DOHH2 (cell line): ENCODE data around the gene GSK3B.
"Not testable (repeated sequence)": the region's sequence is repeated elsewhere in the genome, so short reads cannot be mapped to it uniquely, and the experiment has no call there.

Experiments used
- H3F3A ChIP-seq: fragments of 200-600 bp; sonication (generic), shearing (Covaris generic); 2 replicates; pipeline ENCODE4 v1.6.0; 2016; ENCODE audit warnings: antibody characterized with exemption, mild to moderate bottlenecking; ENCODE audit not compliant: control insufficient read depth, insufficient read depth
- H3K27ac ChIP-seq: fragments of 200-600 bp; sonication (generic); 2 replicates; pipeline ENCODE4 v1.5.1; 2014; ENCODE audit warnings: low read depth, mild to moderate bottlenecking, low read length, moderate library complexity
- H3K27me3 ChIP-seq: fragments of 200-600 bp; sonication (generic); 2 replicates; pipeline ENCODE4 v1.6.1; 2014; ENCODE audit warnings: mild to moderate bottlenecking, low read length, mixed read lengths; ENCODE audit not compliant: control insufficient read depth
- H3K36me3 ChIP-seq: fragments of 200-600 bp; sonication (generic); 2 replicates; pipeline ENCODE4 v1.6.1; 2014; ENCODE audit warnings: mild to moderate bottlenecking, low read length, moderate library complexity, mixed read lengths; ENCODE audit not compliant: control insufficient read depth
- H3K4me1 ChIP-seq: fragments of 200-600 bp; sonication (generic); 2 replicates; pipeline ENCODE4 v1.6.1; 2014; ENCODE audit warnings: mild to moderate bottlenecking, low read length, mixed read lengths; ENCODE audit not compliant: control insufficient read depth
- H3K4me2 ChIP-seq: fragments of 200-600 bp; sonication (generic); 2 replicates; pipeline ENCODE4 v1.6.0; 2014; ENCODE audit warnings: mild to moderate bottlenecking, low read length, moderate library complexity
- H3K4me3 ChIP-seq: fragments of 200-600 bp; sonication (generic); 2 replicates; pipeline ENCODE4 v1.5.1; 2014; ENCODE audit warnings: mild to moderate bottlenecking, low read length, mixed read lengths
- H3K79me2 ChIP-seq: fragments of 200-600 bp; sonication (generic); 2 replicates; pipeline ENCODE4 v1.6.1; 2014; ENCODE audit warnings: mild to moderate bottlenecking, low read length, mixed read lengths; ENCODE audit not compliant: control insufficient read depth
- H3K9me2 ChIP-seq: fragments of 200-600 bp; sonication (generic); replicated peaks from 2 replicates; pipeline ENCODE4 v1.6.1; 2014; ENCODE audit warnings: mild to moderate bottlenecking, low read length, mixed read lengths; ENCODE audit not compliant: control insufficient read depth
- H3K9me3 ChIP-seq: fragments of 200-600 bp; sonication (generic); 2 replicates; pipeline ENCODE4 v1.6.1; 2014; ENCODE audit warnings: antibody characterized with exemption, low read length, mixed read lengths; ENCODE audit not compliant: control insufficient read depth, insufficient read depth
- H4K20me1 ChIP-seq: fragments of 200-600 bp; sonication (generic); 2 replicates; pipeline ENCODE4 v1.6.0; 2014; ENCODE audit warnings: low read depth, mild to moderate bottlenecking, antibody characterized with exemption, low read length, moderate library complexity; ENCODE audit not compliant: control insufficient read depth, insufficient read depth
- EZH2phosphoT487 ChIP-seq: fragments of 200-600 bp; sonication (generic); IDR thresholded peaks from 2 replicates; pipeline ENCODE4 v1.6.1; 2017; ENCODE audit warnings: borderline replicate concordance, mild to moderate bottlenecking, antibody characterized with exemption, low read length, moderate library complexity, mixed read lengths
- TF ChIP-seq, protein P1 (sequence below): fragments of 200-600 bp; sonication (generic); IDR thresholded peaks from one replicate; pipeline ENCODE4 v1.5.1; 2014; ENCODE audit warnings: antibody characterized with exemption, mild to moderate bottlenecking, low read depth, low read length; ENCODE audit not compliant: poor library complexity, severe bottlenecking

GSK3B gene

GRCh38 chr3:119998166-119998565, 96.1 kb downstream of the GSK3B start:
- no peaks in the 10 kb centered on the region for H3K9me3 ChIP-seq
- TF ChIP-seq, protein P1, sequence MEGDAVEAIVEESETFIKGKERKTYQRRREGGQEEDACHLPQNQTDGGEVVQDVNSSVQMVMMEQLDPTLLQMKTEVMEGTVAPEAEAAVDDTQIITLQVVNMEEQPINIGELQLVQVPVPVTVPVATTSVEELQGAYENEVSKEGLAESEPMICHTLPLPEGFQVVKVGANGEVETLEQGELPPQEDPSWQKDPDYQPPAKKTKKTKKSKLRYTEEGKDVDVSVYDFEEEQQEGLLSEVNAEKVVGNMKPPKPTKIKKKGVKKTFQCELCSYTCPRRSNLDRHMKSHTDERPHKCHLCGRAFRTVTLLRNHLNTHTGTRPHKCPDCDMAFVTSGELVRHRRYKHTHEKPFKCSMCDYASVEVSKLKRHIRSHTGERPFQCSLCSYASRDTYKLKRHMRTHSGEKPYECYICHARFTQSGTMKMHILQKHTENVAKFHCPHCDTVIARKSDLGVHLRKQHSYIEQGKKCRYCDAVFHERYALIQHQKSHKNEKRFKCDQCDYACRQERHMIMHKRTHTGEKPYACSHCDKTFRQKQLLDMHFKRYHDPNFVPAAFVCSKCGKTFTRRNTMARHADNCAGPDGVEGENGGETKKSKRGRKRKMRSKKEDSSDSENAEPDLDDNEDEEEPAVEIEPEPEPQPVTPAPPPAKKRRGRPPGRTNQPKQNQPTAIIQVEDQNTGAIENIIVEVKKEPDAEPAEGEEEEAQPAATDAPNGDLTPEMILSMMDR = no peak
- no peak for TF ChIP-seq EZH2phosphoT487
- no peak overlapping the region for H3K4me3 ChIP-seq
- no peaks in the 10 kb centered on the region for H3K9me2 ChIP-seq
- no peaks in the 10 kb centered on the region for H3F3A ChIP-seq
- H3K79me2 ChIP-seq = peaks cover 31% of the 10 kb centered on the region
- no peaks in the 10 kb centered on the region for H3K27me3 ChIP-seq
- H3K4me2 ChIP-seq = no peak overlapping the region
- H3K36me3 ChIP-seq = peaks cover 7% of the 10 kb centered on the region
- H3K27ac ChIP-seq = no peak overlapping the region
- H3K4me1 ChIP-seq = no peaks in the 10 kb centered on the region
- no peaks in the 10 kb centered on the region for H4K20me1 ChIP-seq

DNA sequence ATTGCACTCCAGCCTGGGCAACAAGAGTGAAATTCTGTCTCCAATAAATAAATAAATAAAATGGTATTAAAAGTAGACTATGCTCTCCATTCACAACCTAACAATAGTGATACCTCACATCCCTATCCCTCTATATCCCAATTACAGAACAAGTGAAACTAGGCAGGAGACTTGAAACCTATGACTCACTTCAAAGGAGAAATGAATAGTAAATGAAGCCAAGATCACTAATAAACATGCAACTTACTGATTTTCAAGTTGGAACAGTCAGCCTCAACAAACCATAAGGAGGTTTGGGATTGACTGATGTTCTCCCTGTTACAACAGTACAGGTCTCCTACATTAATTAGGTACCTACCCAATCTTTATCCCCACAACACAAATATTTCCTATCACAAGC, 103.4 kb downstream of the GSK3B start:
- H3K79me2 ChIP-seq = peaks cover 70% of the 10 kb centered on the region
- no peaks in the 10 kb centered on the region; the same call in 1 of the 2 replicates for H3K9me3 ChIP-seq
- H3K27ac ChIP-seq = no peak overlapping the region
- no peak overlapping the region for H3K4me2 ChIP-seq
- no peaks in the 10 kb centered on the region; the same call in 1 of the 2 replicates for H3F3A ChIP-seq
- H3K36me3 ChIP-seq = no peaks in the 10 kb centered on the region
- H4K20me1 ChIP-seq = no peaks in the 10 kb centered on the region
- no peaks in the 10 kb centered on the region for H3K27me3 ChIP-seq
- no peak for TF ChIP-seq EZH2phosphoT487
- TF ChIP-seq, protein P1 = no peak
- no peak overlapping the region for H3K4me3 ChIP-seq
- no peaks in the 10 kb centered on the region for H3K9me2 ChIP-seq
- H3K4me1 ChIP-seq = no peaks in the 10 kb centered on the region

DNA sequence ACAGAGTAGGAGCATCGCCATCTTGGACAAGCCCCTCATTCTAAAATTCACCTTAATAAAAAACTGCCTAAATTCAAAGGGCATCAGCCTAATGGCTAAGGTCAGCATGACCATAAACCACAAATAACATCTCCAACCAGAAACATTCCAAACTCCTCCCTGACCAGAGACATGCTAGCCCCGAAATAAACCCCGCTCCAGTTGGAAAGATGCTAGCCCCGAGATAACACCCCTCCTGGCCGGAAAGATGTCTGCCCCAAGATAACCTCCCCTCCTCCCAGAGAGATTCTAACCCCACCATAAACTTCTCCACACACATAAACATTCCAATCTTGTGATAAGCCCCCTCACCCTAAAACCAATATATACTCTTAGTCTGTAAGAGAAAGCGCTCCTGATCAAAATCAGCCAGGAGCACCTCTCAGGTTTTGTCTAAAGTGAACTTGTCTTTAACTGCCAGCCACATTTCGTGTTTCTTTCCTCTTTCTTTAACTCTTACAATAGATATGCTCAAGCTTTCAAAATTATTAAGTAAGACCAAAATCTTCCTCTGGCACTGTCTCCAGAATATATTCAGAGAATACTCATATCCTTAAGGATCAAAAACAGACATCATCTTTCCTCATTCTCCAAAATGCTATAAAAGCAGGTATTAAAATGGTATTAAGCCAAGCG, 104.1 kb downstream of the GSK3B start:
- no peak overlapping the region for H3K4me2 ChIP-seq
- H3K9me2 ChIP-seq = no peaks in the 10 kb centered on the region
- no peaks in the 10 kb centered on the region for H3K4me1 ChIP-seq
- no peaks in the 10 kb centered on the region; the same call in 1 of the 2 replicates for H3K9me3 ChIP-seq
- H3K36me3 ChIP-seq = no peaks in the 10 kb centered on the region
- TF ChIP-seq, protein P1 = no peak
- no peak for TF ChIP-seq EZH2phosphoT487
- no peak overlapping the region for H3K4me3 ChIP-seq
- H3K27ac ChIP-seq = no peak overlapping the region
- H4K20me1 ChIP-seq = no peaks in the 10 kb centered on the region
- H3K79me2 ChIP-seq = peaks cover 75% of the 10 kb centered on the region
- no peaks in the 10 kb centered on the region; the same call in 1 of the 2 replicates for H3F3A ChIP-seq
- no peaks in the 10 kb centered on the region for H3K27me3 ChIP-seq

GRCh38 chr3:119986812-119987211, 107.4 kb downstream of the GSK3B start:
- H4K20me1 ChIP-seq, H3K27ac ChIP-seq, H3F3A ChIP-seq, H3K36me3 ChIP-seq, H3K27me3 ChIP-seq, H3K9me3 ChIP-seq, H3K9me2 ChIP-seq, H3K4me1 ChIP-seq, H3K4me2 ChIP-seq, H3K4me3 ChIP-seq: not testable (repeated sequence)
- H3K79me2 ChIP-seq = peaks cover 69% of the 10 kb centered on the region
